SK-N-SH (cell line): ENCODE data around the gene IL10RB. TPM values are rescaled to one million over a fixed set of nuclear protein-coding genes. Genes with fewer than 3 reads are reported as not detected.

Experiments
- CTCF ChIA-PET: fragments of 300-600, 350-600 bp; formaldehyde crosslinking; extraction: SDS; loops from one replicate; lab custom pipeline; 2021; lab: Yijun Ruan, JAX
- POLR2A ChIA-PET: fragments of 350-600 bp; sonication (Branson Sonifier 250); formaldehyde crosslinking; extraction: SDS; loops from one replicate; lab custom pipeline; 2020; ENCODE audit warnings: antibody characterized with exemption, inconsistent platforms; lab: Yijun Ruan, JAX
- DNase-seq: peaks from one replicate; pipeline ENCODE4 v3.0.0; 2012
- H2AFZ ChIP-seq: fragments of 200-600 bp; sonication (generic); 2 replicates; pipeline ENCODE4 v1.8.1; 2016; ENCODE audit warnings: antibody characterized with exemption, mild to moderate bottlenecking, low read depth
- H3F3A ChIP-seq: fragments of 200-600 bp; sonication (generic); replicated peaks from 2 replicates; pipeline ENCODE3; 2016; ENCODE audit warnings: antibody characterized with exemption, mild to moderate bottlenecking; ENCODE audit not compliant: insufficient read depth
- H3K27ac ChIP-seq, 2 experiments: fragments of 200-500 bp in 1 of 2; fragments of 200-600 bp in 1 of 2; sonication (Bioruptor generic) in 1 of 2; sonication (generic), shearing (Covaris generic) in 1 of 2; 2 replicates each; pipeline versions ENCODE4 v1.5.1 to v1.6.1; 2014 to 2016; ENCODE audit warnings: low read depth in 2 of 2, inconsistent platforms in 1 of 2, low read length in 1 of 2, mild to moderate bottlenecking in 1 of 2, mixed read lengths in 1 of 2
- H3K27me3 ChIP-seq: fragments of 200-600 bp; sonication (generic), shearing (Covaris generic); 2 replicates; pipeline ENCODE4 v1.6.1; 2016; ENCODE audit warnings: mixed run types; ENCODE audit not compliant: insufficient read depth
- H3K36me3 ChIP-seq, 2 experiments: fragments of 200-500 bp in 1 of 2; fragments of 200-600 bp in 1 of 2; sonication (Bioruptor generic) in 1 of 2; sonication (generic) in 1 of 2; replicated peaks in 1 of 2; 2 replicates each; pipeline versions ENCODE3 to v1.5.1; 2014 to 2016; ENCODE audit warnings: low read length in 1 of 2, mild to moderate bottlenecking in 1 of 2; ENCODE audit not compliant: insufficient read depth in 2 of 2, control insufficient read depth in 1 of 2
- H3K4me1 ChIP-seq, 2 experiments: fragments of 200-500 bp in 1 of 2; fragments of 200-600 bp in 1 of 2; sonication (Bioruptor generic) in 1 of 2; sonication (generic), shearing (Covaris generic) in 1 of 2; 2 replicates each; pipeline versions ENCODE4 v1.5.1 to v1.6.1; 2014 to 2016; ENCODE audit warnings: low read depth in 1 of 2, low read length in 1 of 2, mixed run types in 1 of 2; ENCODE audit not compliant: insufficient read depth in 2 of 2, control insufficient read depth in 1 of 2
- H3K4me2 ChIP-seq: fragments of 200-600 bp; sonication (generic), shearing (Covaris generic); 2 replicates; pipeline ENCODE4 v1.6.1; 2017; ENCODE audit warnings: mixed run types
- H3K4me3 ChIP-seq, 2 experiments: fragments of 200-500 bp in 1 of 2; fragments of 200-600 bp in 1 of 2; sonication (Bioruptor generic) in 1 of 2; sonication (generic), shearing (Covaris generic) in 1 of 2; 2 replicates each; pipeline versions ENCODE4 v1.5.1 to v1.8.1; 2014 to 2016; ENCODE audit warnings: low read depth in 2 of 2, inconsistent platforms in 1 of 2, low read length in 1 of 2, mild to moderate bottlenecking in 1 of 2, mixed read lengths in 1 of 2, moderate library complexity in 1 of 2
- H3K79me2 ChIP-seq: fragments of 200-600 bp; sonication (generic); 2 replicates; pipeline ENCODE4 v1.8.1; 2017; ENCODE audit warnings: mild to moderate bottlenecking; ENCODE audit not compliant: insufficient read depth
- H3K9ac ChIP-seq: fragments of 200-600 bp; sonication (generic); 2 replicates; pipeline ENCODE4 v1.6.1; 2017; ENCODE audit warnings: mixed run types
- H3K9me2 ChIP-seq: fragments of 200-600 bp; sonication (generic); 2 replicates; pipeline ENCODE4 v1.6.1; 2017; ENCODE audit warnings: mixed run types
- H3K9me3 ChIP-seq: fragments of 200-600 bp; sonication (generic); 2 replicates; pipeline ENCODE4 v1.6.1; 2017; ENCODE audit warnings: mixed run types, mild to moderate bottlenecking, moderate library complexity
- H4K20me1 ChIP-seq: fragments of 200-600 bp; sonication (generic); 2 replicates; pipeline ENCODE4 v1.6.1; 2017; ENCODE audit warnings: mild to moderate bottlenecking, mixed run types; ENCODE audit not compliant: insufficient read depth
- EZH2phosphoT487 ChIP-seq: fragments of 200-600 bp; sonication (generic); IDR thresholded peaks from 2 replicates; pipeline ENCODE4 v1.6.1; 2017; ENCODE audit warnings: low read depth, mixed run types, mild to moderate bottlenecking, antibody characterized with exemption, moderate library complexity, borderline replicate concordance
- RAD21 ChIP-seq: IDR thresholded peaks from 2 replicates; pipeline ENCODE4 v1.6.1; 2012; ENCODE audit warnings: mild to moderate bottlenecking, low read length
- REST ChIP-seq: IDR thresholded peaks from 2 replicates; pipeline ENCODE4 v1.6.1; 2012; ENCODE audit warnings: mild to moderate bottlenecking, low read depth, low read length, moderate library complexity
- TEAD4 ChIP-seq: IDR thresholded peaks from 2 replicates; pipeline ENCODE4 v1.4.0; 2012; ENCODE audit warnings: mild to moderate bottlenecking, borderline replicate concordance; ENCODE audit not compliant: insufficient read depth
- USF2 ChIP-seq: fragments of 150-350 bp; IDR thresholded peaks from 2 replicates; pipeline ENCODE4 v1.6.1; 2017; ENCODE audit warnings: antibody characterized with exemption, low read length, low read depth, borderline replicate concordance
- WGBS: methylation state at CpG from one replicate; pipeline ENCODE4 v1.1.6; 2017; ENCODE audit warnings: low lambda C conversion rate; 5-methylcytosine and 5-hydroxymethylcytosine counted together
- polyA plus RNA-seq, 3 experiments: library from polyadenylated mRNA; depleted of rRNA; stranded (reverse); fragments of >200 nt; gene quantifications; 2 replicates each; pipeline ENCODE4 v1.2.3, GENCODE V29; 2012
- TF ChIP-seq, protein P1 (sequence below): IDR thresholded peaks from 2 replicates; pipeline ENCODE4 v1.4.0; 2012; ENCODE audit warnings: low read depth, borderline replicate concordance

Gene IL10RB
- polyA plus RNA-seq, 1 of the 3 experiments (the other 2 are of a cell fraction): 20.1 TPM

GRCh38 chr21:33302796-33303195 is 36.6 kb downstream of the IL10RB start:
- WGBS: 88% methylated on average over 5 of the region's 7 CpGs
- no peaks in the 10 kb centered on the region for H3K9me3 ChIP-seq
- CTCF ChIA-PET: interaction anchor here (0.6 kb wide), 1 partner anchor 23 kb away, joined by 3 read pairs; no protein-coding TSS in a partner anchor

More at GRCh38 chr21:33302796-33303195, 36.6 kb downstream of the IL10RB start:
- Histone ChIP-seq H2AFZ (no peak overlapping the region), H3K9me2 (no peaks in the 10 kb centered on the region), H3K4me1 (peaks cover 0 to 23% of the 10 kb centered on the region in 2 experiments; a peak in 2 of 4 replicates), H3K4me2 (no peak overlapping the region), H4K20me1 (no peaks in the 10 kb centered on the region), H3K4me3 (no peak overlapping the region), H3F3A (no peaks in the 10 kb centered on the region), H3K9ac (no peak overlapping the region), H3K27ac (no peak overlapping the region), H3K36me3 (no peaks in the 10 kb centered on the region), H3K79me2 (no peaks in the 10 kb centered on the region), H3K27me3 (no peaks in the 10 kb centered on the region)
- DNase-seq: no peak
- POLR2A ChIA-PET: no interaction called here
- TF ChIP-seq REST: no peak
- TF ChIP-seq RAD21: no peak
- TF ChIP-seq, protein P1, sequence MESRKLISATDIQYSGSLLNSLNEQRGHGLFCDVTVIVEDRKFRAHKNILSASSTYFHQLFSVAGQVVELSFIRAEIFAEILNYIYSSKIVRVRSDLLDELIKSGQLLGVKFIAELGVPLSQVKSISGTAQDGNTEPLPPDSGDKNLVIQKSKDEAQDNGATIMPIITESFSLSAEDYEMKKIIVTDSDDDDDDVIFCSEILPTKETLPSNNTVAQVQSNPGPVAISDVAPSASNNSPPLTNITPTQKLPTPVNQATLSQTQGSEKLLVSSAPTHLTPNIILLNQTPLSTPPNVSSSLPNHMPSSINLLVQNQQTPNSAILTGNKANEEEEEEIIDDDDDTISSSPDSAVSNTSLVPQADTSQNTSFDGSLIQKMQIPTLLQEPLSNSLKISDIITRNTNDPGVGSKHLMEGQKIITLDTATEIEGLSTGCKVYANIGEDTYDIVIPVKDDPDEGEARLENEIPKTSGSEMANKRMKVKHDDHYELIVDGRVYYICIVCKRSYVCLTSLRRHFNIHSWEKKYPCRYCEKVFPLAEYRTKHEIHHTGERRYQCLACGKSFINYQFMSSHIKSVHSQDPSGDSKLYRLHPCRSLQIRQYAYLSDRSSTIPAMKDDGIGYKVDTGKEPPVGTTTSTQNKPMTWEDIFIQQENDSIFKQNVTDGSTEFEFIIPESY: no peak
- no peak for TF ChIP-seq TEAD4
- TF ChIP-seq USF2: no peak
- no peak for TF ChIP-seq EZH2phosphoT487
